GM12878 (cell line): ENCODE measurements around the gene CD248.

Experiments
- EZH2 ChIP-seq: IDR thresholded peaks from 2 replicates; pipeline ENCODE4 v1.6.1; 2012; ENCODE audit warnings: low read depth, mild to moderate bottlenecking, control low read depth, inconsistent platforms, low read length, borderline replicate concordance; ENCODE audit not compliant: control insufficient read depth
- TF ChIP-seq, protein P1 (sequence below): IDR thresholded peaks from 2 replicates; pipeline ENCODE4 v1.6.1; 2011; ENCODE audit warnings: low read depth, low read length, improper control_type of control experiment, borderline replicate concordance

DNA sequence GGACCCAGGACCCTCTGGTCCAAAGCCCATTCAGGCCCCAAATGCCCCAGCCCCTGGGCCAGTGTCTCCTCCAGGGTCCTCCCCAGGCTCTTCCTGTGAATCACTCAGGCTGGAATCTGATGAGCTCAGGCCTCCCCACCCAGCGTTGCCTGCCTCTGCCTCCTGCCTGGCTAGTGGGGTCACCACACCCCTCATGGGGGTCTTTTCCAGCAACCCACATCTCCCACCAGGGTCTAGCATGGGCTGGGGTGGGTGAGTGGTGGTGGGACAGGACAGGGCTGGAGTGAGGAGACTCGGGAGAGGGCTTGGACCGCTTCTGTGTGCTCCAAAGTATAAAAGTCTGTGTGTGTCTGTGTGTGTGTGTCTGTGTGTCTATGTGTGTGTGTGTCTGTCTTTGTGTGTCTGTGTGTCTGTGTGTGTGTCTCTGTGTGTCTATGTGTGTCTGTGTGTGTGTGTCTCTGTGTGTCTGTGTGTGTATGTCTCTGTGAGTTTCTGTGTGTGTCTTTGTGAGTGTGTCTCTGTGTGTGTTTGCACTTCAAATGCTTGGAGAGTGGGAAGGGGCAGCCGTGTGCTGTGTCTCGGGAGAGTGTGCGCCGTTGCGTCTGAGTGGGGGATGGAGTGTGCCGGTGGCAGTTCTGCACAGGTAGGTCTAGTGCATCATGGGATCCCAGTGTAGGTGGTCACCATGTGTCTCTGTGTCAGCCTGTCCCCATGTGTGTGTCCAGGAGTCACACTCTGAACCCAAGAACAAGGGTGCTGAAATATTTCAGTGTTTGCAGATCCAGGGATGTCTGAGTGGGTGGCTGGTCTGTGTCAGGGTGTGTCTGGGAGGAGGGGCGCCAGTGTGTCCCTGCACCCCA, 10.6 kb upstream of the CD248 start:
- TF ChIP-seq EZH2: no peak
- TF ChIP-seq, protein P1, sequence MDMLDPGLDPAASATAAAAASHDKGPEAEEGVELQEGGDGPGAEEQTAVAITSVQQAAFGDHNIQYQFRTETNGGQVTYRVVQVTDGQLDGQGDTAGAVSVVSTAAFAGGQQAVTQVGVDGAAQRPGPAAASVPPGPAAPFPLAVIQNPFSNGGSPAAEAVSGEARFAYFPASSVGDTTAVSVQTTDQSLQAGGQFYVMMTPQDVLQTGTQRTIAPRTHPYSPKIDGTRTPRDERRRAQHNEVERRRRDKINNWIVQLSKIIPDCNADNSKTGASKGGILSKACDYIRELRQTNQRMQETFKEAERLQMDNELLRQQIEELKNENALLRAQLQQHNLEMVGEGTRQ: no peak
